Stimulated activated naive CD4-positive, alpha-beta T cell treated with Interleukin-2 at 50 U/mL for 16 hours (primary cell): ENCODE measurements around the gene PPEF2.
"Not testable (repeated sequence)": the region's sequence is repeated elsewhere in the genome, so short reads cannot be mapped to it uniquely, and the experiment has no call there.

ENCODE experiments used
- DNase-seq: peaks from one replicate; lab custom pipeline; 2025; lab: John Stamatoyannopoulos, UW

The PPEF2 gene, protein sequence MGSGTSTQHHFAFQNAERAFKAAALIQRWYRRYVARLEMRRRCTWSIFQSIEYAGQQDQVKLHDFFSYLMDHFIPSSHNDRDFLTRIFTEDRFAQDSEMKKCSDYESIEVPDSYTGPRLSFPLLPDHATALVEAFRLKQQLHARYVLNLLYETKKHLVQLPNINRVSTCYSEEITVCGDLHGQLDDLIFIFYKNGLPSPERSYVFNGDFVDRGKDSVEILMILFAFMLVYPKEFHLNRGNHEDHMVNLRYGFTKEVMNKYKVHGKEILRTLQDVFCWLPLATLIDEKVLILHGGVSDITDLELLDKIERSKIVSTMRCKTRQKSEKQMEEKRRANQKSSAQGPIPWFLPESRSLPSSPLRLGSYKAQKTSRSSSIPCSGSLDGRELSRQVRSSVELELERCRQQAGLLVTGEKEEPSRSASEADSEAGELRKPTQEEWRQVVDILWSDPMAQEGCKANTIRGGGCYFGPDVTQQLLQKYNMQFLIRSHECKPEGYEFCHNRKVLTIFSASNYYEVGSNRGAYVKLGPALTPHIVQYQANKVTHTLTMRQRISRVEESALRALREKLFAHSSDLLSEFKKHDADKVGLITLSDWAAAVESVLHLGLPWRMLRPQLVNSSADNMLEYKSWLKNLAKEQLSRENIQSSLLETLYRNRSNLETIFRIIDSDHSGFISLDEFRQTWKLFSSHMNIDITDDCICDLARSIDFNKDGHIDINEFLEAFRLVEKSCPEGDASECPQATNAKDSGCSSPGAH

DNA sequence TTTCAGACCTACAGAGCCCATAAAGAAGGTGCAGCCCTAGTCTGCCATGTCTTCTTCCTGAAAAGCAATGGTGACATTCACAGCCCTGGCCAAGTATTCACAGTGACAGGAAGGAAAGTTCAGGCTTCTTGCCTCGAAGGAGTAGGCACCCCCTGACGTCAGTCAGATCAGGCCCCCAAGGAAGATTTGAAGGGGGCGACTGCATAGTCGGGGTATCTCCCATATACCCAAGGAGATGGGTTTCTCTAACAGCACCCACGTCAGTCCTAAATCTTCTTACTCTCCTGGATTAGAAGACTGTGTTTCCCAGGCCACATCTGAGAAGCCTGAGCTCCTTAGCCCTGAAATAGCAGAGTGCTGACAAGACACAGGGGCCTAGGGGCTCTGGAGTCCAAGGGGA is at the start of gene PPEF2:
PPEF2 (minus strand) TSS at position 101 of the 400 bp plus-strand sequence. CDS start 6,127 bp downstream, outside the sequence.
- DNase-seq, result no peak

DNA sequence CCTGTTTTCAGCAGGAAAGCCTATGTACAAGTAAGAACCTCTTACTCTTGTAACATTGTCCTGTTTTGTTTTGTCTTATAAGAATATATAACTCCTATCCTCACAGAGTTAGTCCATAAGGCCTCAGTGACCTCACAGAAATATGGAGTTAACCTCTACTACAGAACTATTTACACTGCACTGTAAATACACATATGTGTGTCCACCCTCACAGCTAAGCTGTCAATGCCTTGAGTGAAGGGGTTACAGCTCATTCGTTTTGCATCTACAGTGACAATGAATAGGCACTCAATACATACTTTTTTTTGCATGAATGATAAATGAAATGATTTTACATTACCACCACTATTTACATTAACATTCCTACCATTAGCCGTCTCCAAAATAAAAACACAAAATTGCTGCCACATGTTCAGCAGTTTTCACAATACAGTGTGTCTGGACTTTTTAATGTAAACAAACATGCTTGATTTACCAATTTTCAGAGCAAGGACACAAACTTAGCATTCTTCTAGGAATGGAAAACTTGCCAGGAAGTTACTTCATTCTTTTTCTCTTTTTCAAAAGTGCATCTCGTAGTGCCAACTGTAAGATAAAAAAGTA is 48.1 kb upstream of the PPEF2 start:
- DNase-seq, result no peak

DNA sequence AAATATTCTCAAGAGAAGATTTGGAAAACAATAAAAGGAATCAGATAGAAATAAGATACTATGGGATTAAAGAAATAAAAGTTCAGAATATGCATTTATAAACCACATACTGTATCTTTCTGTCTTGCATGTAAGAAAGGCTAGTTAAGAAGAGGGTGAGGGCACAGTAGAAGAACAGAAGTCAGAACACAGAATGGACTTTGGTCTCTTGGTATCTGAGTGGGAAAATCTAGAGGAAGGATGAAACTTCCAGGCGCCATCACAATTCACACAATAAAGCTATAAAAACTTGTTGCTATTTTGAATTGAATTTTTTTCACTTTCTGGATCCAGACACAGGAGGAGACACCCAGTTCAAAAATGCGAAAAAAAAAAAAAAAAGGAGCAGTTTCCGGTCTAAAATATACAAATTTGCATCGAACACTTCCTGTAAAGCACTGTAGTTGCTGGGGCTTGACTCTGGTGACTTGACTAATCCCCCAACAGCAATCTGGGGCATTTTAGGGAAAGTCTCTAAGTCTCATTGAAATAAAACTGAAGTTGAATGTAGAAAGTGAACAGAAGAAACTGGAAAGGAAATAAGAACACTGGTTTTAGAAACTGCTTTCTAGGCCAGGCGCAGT is 46.7 kb upstream of the PPEF2 start:
- DNase-seq, result no peak

DNA sequence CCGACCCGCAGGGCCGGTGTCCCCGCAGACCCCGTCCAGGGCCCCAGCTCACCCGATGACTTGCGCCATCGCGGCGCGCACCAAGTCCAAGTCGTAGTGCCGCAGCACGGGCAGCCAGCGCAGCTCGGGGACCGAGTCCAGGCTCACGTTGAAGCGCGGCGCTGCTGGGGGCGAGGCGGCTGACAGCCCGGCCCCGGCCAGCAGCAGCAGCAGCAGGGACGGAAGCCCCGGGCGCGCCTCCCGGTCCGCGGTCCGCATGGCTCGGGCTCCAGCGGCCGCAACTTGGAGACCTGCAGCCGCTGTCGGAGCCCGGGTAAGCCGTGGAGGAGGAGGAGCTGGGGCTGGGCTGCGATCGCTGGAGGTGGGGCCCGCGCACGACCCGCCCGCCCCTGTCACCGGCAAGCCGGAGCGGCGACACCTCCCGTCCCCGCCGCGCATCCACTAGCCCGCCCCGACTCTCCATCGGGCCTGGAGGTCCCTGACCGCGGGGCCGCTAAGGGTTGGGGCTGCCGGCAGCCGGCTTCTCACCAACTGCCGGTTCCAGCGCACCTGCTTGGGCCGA is 38.5 kb upstream of the PPEF2 start, which contains the start of gene NAAA:
NAAA (minus strand) TSS at position 322 of the 562 bp plus-strand sequence; CDS start at position 258, 64 bp downstream.
- DNase-seq, result peak; percentile 79

DNA sequence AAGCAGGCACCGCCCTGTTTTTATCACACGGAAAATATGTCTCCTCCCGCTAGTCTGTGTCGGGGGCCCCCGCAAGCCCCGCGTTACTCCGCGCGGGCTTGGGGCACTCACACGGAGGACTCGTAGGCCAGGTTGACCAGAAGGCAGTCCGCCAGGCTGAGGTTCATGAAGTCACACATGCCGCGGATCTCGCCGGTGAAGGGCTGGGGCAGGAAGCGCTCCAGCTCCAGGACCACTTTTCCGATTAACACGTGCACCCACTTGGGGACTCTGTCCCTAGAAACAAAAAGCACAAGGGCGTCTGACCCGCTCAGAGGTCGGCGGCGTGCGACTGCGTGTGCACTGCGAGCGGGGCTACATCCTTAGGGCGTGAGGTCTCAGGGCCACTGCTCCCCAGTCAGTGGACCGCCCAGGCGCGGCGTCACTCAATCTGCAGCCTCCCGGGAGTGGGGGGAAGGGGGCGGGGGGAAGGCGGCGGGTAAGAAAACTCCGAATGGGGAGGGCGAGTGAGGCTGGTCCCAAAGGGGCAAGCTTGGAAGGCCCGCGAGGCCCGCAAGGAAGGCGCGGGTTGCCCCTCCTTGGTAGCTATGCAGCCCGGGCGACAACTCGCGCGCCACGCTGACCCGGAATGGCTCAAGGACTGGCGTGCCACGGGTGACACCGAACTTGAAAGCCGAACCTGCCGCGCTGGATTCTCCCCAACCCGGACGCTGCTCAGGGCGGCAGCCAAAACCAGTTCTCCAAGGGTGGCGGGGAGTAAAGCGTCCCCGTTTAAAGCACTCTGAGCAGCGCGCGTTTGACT is 37.8 kb upstream of the PPEF2 start:
- DNase-seq, result peak; percentile 80

DNA sequence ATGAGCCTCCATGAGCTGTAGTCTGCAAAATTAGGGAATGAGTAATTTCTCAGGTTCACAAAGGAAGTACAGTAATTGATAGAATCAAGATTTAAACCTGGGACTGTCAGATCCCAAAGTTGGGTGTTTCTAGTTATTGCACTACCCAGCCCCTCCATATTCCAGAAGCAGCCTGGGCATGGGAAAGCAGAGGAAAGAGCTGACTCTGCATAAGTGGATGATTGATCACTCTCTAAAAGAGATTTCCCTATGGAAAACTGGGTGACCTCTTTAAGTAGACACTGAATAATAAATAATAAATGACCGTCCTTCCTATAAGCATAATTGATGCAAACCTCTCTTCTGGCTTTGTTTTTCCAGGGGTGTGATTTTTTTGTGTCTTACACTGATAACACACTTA is 33.4 kb upstream of the PPEF2 start:
- DNase-seq, result no peak

DNA sequence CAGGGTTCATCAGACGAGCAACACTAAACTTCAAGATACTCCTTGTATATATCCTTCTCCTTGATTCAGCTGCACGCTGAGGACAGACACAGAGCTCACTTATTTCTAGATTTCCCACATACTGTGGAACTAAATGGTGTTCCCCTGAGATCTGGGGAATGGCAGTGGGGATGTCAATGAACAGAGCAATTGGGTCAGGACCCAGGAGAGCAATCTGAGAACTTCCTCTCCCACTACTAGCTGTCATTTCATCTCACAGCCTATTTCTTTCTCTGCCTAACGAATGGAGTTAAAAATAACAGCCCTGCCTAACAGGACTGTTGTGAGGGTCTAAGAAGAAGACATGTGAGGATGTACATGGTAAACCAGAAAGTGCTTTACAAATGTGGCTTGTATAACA is 27.9 kb upstream of the PPEF2 start:
- DNase-seq, result no peak

DNA sequence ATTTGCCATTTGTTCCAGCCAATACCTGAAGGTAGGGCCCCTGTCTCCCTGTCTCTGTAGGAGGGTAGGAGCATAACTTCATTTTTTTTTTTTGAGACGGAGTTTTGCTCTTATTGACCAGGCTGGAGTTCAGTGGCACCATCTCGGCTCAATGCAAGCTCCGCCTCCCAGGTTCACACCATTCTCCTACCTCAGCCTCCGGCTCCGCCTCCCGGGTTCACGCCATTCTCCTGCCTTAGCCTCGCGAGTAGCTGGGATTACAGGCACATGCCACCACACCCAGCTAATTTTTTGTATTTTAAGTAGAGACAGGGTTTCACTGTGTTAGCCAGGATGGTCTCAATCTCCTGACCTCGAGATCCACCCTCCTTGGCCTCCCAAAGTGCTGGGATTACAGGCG is 22.7 kb upstream of the PPEF2 start:
- DNase-seq, result not testable (repeated sequence)

DNA sequence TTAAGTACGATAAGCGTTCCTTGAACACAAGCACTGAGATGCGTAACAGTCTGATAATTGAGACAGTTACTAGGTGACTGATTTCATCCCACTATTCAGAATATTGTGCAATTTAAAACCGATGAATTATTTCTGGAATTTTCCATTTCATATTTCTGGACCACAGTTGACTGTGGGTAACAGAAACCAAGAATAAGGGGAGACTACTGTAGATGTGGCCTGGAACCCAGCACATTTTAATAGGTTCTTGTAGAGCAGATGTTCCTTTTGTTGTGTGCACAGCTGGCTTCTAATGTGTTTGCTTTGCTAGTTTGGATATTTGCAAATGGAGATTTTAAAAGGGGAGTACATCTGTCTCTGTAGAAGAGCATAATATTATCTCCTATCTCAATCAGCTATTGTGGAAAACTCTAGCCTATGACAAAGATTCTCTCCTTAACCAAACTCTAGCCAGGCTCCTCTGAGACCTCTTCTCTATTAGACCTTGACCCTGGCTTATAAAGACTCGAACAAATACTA is 22.1 kb upstream of the PPEF2 start:
- no peak for DNase-seq

DNA sequence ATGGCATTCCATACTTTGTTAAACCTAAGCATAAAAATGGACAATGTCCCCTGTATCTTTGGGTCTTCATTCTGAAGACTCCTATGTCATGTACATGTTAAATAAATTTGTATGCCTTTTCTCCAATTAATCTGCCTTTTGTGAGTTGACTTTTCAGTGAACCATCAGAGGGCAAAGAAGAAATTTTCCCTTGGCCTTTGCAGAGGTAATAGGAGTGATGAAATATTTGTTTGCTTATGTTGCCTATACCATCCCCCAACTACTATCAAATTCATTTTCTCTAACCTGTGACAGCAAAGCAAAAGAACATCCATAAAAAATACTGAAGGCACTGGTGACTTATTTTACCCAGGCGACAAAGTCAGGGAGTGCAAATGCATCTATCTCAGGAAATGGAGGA is 20.3 kb upstream of the PPEF2 start:
- DNase-seq, result no peak

DNA sequence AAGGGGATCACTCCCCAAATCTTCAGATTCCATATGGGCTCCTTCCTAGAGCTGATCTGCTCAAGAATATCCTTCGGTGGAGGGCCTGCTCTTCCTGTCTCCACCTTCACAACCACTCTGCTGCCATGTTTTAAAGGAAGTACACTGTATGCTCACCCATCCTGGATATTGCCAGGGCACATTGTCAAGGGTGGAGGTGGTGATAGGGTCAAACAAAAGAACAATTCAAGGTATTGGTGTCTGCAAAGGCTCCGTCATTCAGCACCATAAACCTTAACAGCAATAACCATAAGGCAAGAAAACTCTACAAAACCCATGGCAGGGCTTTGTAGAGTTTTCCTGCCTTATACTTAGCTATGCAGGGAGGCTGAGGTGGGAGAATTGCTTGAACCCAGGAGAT is 19.7 kb upstream of the PPEF2 start:
- no peak for DNase-seq

DNA sequence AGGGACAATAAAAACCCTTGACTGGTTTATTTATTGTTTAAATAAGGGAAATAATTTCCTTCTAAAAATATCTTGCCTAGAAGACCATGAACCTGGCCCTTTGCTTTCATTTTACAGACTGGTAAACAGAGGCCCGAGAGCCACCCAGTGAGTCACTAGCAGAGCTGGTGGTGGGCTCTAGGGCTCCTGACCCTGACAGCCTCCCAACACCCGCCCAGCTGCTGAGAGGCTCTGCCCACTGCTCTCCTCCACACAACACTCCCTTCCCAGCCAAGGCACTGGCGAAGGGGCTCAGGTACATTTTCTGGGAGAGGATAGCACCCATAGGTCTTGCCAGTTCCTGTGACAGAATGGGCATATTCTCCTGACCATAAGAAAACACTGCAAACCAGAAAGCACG is 18.1 kb upstream of the PPEF2 start:
- DNase-seq, result no peak

DNA sequence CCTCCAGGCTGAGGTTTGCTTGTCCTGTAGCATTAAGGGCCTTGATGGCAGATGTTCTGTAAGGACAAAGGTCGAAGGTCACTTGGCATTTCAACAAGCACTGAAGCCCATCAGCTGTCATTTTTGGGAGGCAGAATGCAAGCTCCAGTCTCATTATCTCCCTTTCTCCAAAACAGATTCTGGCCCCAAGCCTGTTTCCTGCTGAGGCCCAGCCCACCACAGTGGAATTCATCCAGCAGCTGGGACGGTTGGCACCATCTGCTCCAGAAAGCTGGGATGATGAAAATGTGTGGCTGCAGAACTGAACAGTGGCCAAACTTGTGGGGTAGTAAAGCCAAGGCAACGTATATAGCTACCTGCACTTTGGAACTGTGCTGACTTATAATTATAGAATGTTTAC is 17.7 kb upstream of the PPEF2 start:
- no peak for DNase-seq

DNA sequence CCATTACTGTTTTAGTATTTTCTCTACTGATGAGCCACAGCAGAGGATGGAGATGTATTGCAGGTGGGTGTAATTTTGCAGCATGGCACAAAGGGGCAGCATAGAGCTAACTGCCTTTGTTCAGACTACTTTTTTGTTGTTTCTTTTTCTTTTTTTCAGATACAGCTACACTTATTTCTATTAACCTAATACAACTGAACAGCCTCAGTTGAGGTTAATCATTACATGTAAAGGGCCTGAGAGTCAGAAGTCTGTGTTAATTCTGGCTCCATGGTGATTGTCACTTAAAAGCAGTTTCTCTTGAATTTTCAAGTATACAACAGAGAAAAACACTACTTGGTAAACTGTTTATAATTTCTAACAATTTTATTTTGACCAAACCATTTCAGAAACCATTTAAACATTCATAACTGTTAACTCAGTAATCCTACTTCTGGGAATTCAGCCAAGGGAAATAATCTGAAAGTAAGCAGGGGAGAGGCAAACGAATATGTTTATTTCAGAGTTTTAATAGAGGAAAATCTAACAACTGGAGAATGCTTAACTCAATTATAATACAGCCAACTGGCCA is 13.9 kb upstream of the PPEF2 start:
- DNase-seq, result no peak

DNA sequence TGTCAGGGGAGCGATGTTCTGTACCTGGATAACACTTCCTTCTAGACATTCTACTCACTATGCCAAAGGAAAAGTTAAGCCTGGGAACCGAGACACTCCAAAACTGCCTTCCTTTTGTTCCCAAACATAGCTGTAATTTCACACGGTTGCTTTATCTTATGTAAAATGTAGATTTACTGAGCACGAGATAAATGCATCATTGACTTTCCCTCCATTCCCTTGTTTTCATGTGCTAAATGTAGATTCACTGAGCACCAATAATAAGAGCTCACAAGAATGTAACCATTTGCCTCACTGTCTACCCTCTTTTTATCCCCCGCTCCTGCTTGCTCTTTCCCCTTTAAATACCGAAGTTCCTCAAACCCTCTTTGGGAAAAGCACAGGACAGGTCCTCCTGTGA is 10.7 kb upstream of the PPEF2 start:
- no peak for DNase-seq

DNA sequence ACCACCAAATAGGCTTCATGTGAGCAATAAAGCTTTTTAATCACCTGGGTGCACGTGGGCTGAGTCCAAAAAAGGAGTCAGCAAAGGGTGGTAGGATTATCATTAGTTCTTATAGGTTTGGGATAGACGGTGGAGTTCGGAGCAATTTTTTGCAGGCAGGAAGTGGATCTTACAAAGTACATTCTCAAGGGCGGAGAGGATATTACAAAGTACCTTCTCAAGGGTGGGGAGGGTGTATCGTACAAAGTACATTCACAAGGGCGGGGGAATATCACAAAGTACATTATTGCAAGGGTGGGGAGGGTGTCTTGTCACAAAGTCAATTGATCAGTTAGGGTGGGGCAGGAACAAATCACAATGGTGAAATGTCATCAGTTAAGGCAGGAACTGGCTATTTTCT is 8.6 kb upstream of the PPEF2 start:
- not testable (repeated sequence) for DNase-seq

DNA sequence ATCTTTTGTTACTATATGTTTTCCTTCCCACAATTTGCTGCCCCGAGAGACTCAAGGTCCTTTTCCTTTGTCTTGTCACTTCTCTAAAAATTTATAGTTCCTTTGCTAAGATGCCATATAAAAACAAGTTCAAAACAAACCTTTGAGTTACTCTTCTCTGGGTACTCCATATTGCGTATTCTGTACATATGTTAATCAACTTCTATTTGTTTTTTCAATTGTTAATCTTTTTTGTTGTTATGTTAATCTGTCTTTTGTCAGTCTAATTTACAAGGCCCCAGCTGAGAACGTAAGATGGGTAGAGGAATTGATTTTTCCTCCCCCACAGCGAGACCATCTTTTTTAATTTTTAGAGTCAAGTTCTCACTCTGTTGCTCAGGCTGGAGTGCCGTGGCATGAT is 7.2 kb upstream of the PPEF2 start:
- DNase-seq, result no peak

DNA sequence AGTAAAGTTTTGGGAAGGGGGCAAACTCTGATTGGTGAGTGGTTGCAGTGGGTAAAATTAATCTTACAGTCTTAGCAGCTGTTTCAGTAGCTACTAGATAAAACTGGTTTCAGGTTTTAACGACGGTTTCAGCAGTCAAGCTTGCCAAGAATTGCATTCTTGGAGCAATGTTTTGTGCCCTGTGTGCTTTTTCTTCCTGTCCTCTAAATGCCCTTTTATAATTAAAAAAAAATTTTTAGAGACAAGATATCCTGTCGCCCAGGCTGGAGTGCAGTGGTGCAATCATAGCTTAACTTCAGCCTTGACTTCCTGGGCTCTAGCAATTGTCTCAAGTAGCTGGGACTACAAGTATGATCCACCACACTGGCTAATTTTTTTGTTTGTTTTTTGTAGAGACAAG is 6.3 kb upstream of the PPEF2 start:
- DNase-seq, result no peak

DNA sequence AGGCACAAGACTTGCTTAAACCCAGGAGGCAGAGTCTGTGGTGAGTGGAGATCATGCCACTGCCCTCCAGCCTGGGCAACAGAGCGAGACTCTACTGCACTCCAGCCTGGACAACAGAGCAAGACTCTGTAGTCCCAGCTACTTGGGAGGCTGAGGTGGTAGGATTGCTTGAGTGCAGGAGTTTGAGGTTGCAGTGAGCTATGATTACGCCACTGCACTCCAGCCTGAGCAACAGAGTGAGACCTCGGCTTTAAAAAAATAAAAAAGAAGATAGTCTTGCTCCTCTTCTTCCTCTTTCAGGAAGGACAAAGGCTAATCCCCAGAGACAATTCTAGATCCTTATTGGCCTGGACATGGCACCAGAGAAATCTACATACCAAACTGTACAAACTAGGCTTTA is 5.7 kb upstream of the PPEF2 start:
- DNase-seq, result no peak

DNA sequence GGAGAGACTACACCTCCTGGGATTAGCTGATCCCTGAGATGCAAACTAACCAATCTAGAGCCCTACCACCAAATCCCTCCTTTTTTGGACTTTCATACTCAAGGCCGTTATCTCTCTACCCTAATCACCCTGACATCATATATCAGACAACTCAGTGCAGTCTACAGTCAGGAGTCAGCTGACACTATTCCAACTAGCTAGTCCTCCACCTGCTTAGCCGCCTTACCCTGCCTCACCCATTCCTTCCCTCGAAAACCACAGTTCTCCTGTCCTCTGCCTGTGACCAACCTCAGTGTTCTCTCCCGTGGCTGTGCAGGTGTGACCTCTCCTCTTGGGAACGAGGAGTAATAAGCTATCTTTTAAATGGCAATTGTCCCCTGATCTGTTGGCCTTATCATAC is 1.8 kb upstream of the PPEF2 start:
- DNase-seq, result no peak

DNA sequence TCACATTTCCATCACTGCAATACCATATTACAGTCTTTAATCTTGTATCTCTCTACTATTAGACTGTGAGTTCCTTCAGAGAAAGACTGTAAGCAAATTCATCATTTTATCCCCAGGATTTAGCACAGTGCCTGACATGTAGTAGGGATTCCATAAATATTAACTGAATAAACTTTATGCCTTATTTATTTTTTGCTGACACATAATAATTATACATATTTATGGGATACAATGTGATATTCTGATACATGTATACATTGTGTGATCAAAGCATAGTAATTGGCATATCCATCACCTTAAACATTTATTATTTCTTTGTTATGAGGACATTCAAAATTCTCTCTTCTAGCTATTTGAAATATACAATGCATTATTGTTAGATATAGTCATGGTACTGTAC is 3.7 kb downstream of the PPEF2 start:
- no peak for DNase-seq
